Measurements from ENCODE around the gene HHAT. TPM values are rescaled to one million over a fixed set of nuclear protein-coding genes. Genes with fewer than 3 reads are reported as not detected.

HHAT gene
- total and polyA plus RNA-seq, 2 of the 13 experiments (the other 11 are each of a cell fraction or from before 2014, with no cell fraction given), result 2.6 to 4.9 TPM

DNA sequence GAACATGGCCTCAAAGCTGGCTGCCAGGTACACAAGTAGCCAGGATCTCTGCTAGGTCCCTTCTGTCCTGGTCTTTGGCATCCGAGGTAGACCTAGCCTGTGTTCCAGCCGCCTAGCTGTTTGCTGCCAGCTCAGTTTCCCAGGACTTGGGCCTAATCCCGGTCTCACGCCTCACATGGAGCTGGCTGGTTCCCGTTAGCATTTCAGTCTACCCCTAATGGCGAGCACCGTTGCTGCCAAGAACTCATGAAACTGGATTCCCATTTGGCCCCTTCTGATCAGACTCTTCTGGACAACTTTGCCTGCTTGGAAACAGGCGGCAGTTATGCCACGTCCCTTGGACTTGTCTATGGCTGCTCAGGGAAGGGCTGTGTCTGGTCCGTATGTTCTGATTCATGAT, 26.2 kb upstream of the HHAT start:
- H3K4me2 ChIP-seq (ENCODE audit: low read depth, low read length), result no peak overlapping the region
- no peaks in the 10 kb centered on the region for H4K20me1 ChIP-seq (ENCODE audit: insufficient read depth, low read length)
- no peak overlapping the region for H3K9ac ChIP-seq (ENCODE audit: insufficient read depth, low read depth, low read length)
- in situ Hi-C loops (cut with HindIII; ENCODE audit: extremely low pct_ligation_motif_present, low pct_unique_long_range_greater_than_20kb) (loop anchor here (25.0 kb wide), 1 partner anchor 440 kb away; no protein-coding TSS in a partner anchor), intact Hi-C loops (cut with micrococcal nuclease; ENCODE audit: unreplicated experiment) (no loop called here)
- WGBS (ENCODE audit: low lambda C conversion rate), result 56% methylated on average over 5 of the region's 10 CpGs
- no peaks in the 10 kb centered on the region for H3K79me2 ChIP-seq (ENCODE audit: insufficient read depth, low read length)
- no peak for ATAC-seq
- no peaks in the 10 kb centered on the region for H3K9me3 ChIP-seq (ENCODE audit: low read length)
- BruUV-seq (replicated peaks), result no TSS peak
- ChIA-PET POLR2A (no interaction called here), CTCF (ENCODE audit: low intra/inter-chr PET ratio, low total read pairs) (no interaction called here)
- H3K4me1 ChIP-seq (ENCODE audit: insufficient read depth, low read length), result no peaks in the 10 kb centered on the region
- no peak overlapping the region for H3K4me3 ChIP-seq (replicated peaks in 1 of 3; ENCODE audit: insufficient read depth in 1 of 3, low read depth in 2 of 3, low read length in 3 of 3)
- no peak overlapping the region for H3K27ac ChIP-seq (ENCODE audit: extremely low read length, insufficient read depth, low read length)
- no peak for FAIRE-seq
- H2AFZ ChIP-seq (ENCODE audit: low read length), result no peak overlapping the region
- peaks cover 1 to 2% of the 10 kb centered on the region in 2 experiments; a peak in 1 of 5 replicates for H3K27me3 ChIP-seq (ENCODE audit: control insufficient read depth in 1 of 2, insufficient read depth in 2 of 2, low read length in 2 of 2)
- no peaks in the 10 kb centered on the region for H3K36me3 ChIP-seq (replicated peaks in 1 of 2; ENCODE audit: control insufficient read depth in 1 of 2, insufficient read depth in 2 of 2, low read length in 2 of 2)
- no peak for TF ChIP-seq RCOR2 (CRISPR knock-in tag; IDR thresholded peaks at IDR 0.05)
- no peak for DNase-seq (ENCODE audit: low spot score)

DNA sequence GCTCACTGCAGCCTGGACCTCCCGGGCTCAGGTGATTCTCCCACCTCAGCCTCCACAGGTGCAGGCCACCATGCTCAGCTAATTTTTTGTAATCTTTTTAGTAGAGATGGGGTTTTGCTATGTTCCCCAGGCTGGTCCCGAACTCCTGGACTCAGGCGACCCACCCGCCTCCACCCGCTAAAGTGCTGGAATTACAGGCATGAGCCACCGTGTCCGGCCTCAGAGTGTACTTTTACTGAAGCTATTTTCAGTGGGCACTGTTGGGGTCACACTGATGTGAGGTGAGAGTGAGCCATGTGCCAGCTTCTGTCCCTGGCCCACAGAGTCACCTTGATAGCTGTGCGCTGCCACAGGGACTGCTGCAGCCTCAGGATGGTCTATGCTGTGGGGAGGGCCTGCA, 25.3 kb upstream of the HHAT start:
- POLR2A ChIA-PET, result no interaction called here
- Histone ChIP-seq H3K4me1 (ENCODE audit: insufficient read depth, low read length) (no peaks in the 10 kb centered on the region), H3K4me2 (ENCODE audit: low read depth, low read length) (no peak overlapping the region), H3K9ac (ENCODE audit: insufficient read depth, low read depth, low read length) (no peak overlapping the region), H3K27me3 (ENCODE audit: control insufficient read depth in 1 of 2, insufficient read depth in 2 of 2, low read length in 2 of 2) (peaks cover 0 to 2% of the 10 kb centered on the region in 2 experiments; a peak in 1 of 5 replicates), H3K27ac (ENCODE audit: extremely low read length, insufficient read depth, low read length) (no peak overlapping the region), H3K79me2 (ENCODE audit: insufficient read depth, low read length) (no peaks in the 10 kb centered on the region), H4K20me1 (ENCODE audit: insufficient read depth, low read length) (no peaks in the 10 kb centered on the region), H3K4me3 (replicated peaks in 1 of 3; ENCODE audit: insufficient read depth in 1 of 3, low read depth in 2 of 3, low read length in 3 of 3) (no peak overlapping the region), H2AFZ (ENCODE audit: low read length) (no peak overlapping the region), H3K9me3 (ENCODE audit: low read length) (no peaks in the 10 kb centered on the region), H3K36me3 (replicated peaks in 1 of 2; ENCODE audit: control insufficient read depth in 1 of 2, insufficient read depth in 2 of 2, low read length in 2 of 2) (no peaks in the 10 kb centered on the region)
- 59% methylated on average over 8 of the region's 8 CpGs for WGBS (ENCODE audit: low lambda C conversion rate)
- CTCF ChIA-PET (ENCODE audit: low intra/inter-chr PET ratio, low total read pairs), result no interaction called here
- intact Hi-C loops (cut with micrococcal nuclease; ENCODE audit: unreplicated experiment), result no loop called here
- BruUV-seq (replicated peaks), result no TSS peak
- no peak for FAIRE-seq
- in situ Hi-C loops (cut with HindIII; ENCODE audit: extremely low pct_ligation_motif_present, low pct_unique_long_range_greater_than_20kb), result loop anchor here (25.0 kb wide), 1 partner anchor 441 kb away; no protein-coding TSS in a partner anchor
- no peak for DNase-seq (ENCODE audit: low spot score)
- no peak for ATAC-seq
- no peak for TF ChIP-seq KLF9 (CRISPR knock-in tag; IDR thresholded peaks at IDR 0.05; ENCODE audit: low read depth)
- TF ChIP-seq ZNF3 (CRISPR knock-in tag; IDR thresholded peaks at IDR 0.05), result no peak
- no peak for TF ChIP-seq NCOA2 (CRISPR knock-in tag; IDR thresholded peaks at IDR 0.05)
- TF ChIP-seq, protein P1, sequence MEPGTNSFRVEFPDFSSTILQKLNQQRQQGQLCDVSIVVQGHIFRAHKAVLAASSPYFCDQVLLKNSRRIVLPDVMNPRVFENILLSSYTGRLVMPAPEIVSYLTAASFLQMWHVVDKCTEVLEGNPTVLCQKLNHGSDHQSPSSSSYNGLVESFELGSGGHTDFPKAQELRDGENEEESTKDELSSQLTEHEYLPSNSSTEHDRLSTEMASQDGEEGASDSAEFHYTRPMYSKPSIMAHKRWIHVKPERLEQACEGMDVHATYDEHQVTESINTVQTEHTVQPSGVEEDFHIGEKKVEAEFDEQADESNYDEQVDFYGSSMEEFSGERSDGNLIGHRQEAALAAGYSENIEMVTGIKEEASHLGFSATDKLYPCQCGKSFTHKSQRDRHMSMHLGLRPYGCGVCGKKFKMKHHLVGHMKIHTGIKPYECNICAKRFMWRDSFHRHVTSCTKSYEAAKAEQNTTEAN (CRISPR knock-in tag; conservative IDR thresholded peaks at IDR 0.05), result no peak
- no peak for TF ChIP-seq ZNF660 (CRISPR knock-in tag; IDR thresholded peaks at IDR 0.05; ENCODE audit: borderline replicate concordance, low read depth)
- TF ChIP-seq PAF1 (CRISPR knock-in tag; IDR thresholded peaks at IDR 0.05), result no peak
- TF ChIP-seq, protein P2, sequence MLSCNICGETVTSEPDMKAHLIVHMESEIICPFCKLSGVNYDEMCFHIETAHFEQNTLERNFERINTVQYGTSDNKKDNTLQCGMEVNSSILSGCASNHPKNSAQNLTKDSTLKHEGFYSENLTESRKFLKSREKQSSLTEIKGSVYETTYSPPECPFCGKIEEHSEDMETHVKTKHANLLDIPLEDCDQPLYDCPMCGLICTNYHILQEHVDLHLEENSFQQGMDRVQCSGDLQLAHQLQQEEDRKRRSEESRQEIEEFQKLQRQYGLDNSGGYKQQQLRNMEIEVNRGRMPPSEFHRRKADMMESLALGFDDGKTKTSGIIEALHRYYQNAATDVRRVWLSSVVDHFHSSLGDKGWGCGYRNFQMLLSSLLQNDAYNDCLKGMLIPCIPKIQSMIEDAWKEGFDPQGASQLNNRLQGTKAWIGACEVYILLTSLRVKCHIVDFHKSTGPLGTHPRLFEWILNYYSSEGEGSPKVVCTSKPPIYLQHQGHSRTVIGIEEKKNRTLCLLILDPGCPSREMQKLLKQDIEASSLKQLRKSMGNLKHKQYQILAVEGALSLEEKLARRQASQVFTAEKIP (CRISPR knock-in tag; IDR thresholded peaks at IDR 0.05; ENCODE audit: borderline replicate concordance), result no peak
- TF ChIP-seq KLF12 (CRISPR knock-in tag; IDR thresholded peaks at IDR 0.05; ENCODE audit: borderline replicate concordance), result no peak
- no peak for TF ChIP-seq ELF3 (CRISPR knock-in tag; IDR thresholded peaks at IDR 0.05)
- TF ChIP-seq, protein P3, sequence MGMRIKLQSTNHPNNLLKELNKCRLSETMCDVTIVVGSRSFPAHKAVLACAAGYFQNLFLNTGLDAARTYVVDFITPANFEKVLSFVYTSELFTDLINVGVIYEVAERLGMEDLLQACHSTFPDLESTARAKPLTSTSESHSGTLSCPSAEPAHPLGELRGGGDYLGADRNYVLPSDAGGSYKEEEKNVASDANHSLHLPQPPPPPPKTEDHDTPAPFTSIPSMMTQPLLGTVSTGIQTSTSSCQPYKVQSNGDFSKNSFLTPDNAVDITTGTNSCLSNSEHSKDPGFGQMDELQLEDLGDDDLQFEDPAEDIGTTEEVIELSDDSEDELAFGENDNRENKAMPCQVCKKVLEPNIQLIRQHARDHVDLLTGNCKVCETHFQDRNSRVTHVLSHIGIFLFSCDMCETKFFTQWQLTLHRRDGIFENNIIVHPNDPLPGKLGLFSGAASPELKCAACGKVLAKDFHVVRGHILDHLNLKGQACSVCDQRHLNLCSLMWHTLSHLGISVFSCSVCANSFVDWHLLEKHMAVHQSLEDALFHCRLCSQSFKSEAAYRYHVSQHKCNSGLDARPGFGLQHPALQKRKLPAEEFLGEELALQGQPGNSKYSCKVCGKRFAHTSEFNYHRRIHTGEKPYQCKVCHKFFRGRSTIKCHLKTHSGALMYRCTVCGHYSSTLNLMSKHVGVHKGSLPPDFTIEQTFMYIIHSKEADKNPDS (CRISPR knock-in tag; IDR thresholded peaks at IDR 0.05), result no peak
- TF ChIP-seq, protein P4, sequence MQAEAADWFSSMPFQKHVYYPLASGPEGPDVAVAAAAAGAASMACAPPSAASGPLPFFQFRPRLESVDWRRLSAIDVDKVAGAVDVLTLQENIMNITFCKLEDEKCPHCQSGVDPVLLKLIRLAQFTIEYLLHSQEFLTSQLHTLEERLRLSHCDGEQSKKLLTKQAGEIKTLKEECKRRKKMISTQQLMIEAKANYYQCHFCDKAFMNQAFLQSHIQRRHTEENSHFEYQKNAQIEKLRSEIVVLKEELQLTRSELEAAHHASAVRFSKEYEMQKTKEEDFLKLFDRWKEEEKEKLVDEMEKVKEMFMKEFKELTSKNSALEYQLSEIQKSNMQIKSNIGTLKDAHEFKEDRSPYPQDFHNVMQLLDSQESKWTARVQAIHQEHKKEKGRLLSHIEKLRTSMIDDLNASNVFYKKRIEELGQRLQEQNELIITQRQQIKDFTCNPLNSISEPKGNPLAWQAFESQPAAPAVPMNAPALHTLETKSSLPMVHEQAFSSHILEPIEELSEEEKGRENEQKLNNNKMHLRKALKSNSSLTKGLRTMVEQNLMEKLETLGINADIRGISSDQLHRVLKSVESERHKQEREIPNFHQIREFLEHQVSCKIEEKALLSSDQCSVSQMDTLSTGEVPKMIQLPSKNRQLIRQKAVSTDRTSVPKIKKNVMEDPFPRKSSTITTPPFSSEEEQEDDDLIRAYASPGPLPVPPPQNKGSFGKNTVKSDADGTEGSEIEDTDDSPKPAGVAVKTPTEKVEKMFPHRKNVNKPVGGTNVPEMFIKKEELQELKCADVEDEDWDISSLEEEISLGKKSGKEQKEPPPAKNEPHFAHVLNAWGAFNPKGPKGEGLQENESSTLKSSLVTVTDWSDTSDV (CRISPR knock-in tag; IDR thresholded peaks at IDR 0.05), result no peak
